HG02970 (cell line): ENCODE measurements around the gene GALT.

ENCODE experiments used
- ATAC-seq: cut with Tn5 transposase; IDR thresholded peaks from one replicate; pipeline ENCODE4 v1.9.1; 2021; ENCODE audit warnings: mild to moderate bottlenecking, moderate library complexity, moderate number of reproducible peaks; ENCODE audit not compliant: unreplicated experiment, low FRiP score

The GALT gene

GRCh38 chr9:34646211-34647083, at the start of gene GALT:
Gene GALT (plus strand): TSS chr9:34646675. CDS start chr9:34646705, 30 bp downstream.
- peak; percentile 88 for ATAC-seq

GRCh38 chr9:34599546-34599945, 46.9 kb upstream of the GALT start:
- no peak for ATAC-seq

GRCh38 chr9:34600908-34601307, 45.6 kb upstream of the GALT start:
- no peak for ATAC-seq

- no peak for ATAC-seq
These were observed 44.4 kb upstream of the GALT start for GRCh38 chr9:34601937-34602573.

GRCh38 chr9:34603610-34604231, 42.8 kb upstream of the GALT start:
- peak; percentile 73 for ATAC-seq

GRCh38 chr9:34606190-34606589, 40.3 kb upstream of the GALT start:
- ATAC-seq = no peak

- no peak for ATAC-seq
These were observed 39.6 kb upstream of the GALT start for GRCh38 chr9:34606905-34607304.

GRCh38 chr9:34607331-34607730, 39.1 kb upstream of the GALT start:
- no peak for ATAC-seq

- no peak for ATAC-seq
These were observed 35.9 kb upstream of the GALT start for GRCh38 chr9:34610434-34611206.

- ATAC-seq = no peak
These were observed 35.1 kb upstream of the GALT start for GRCh38 chr9:34611251-34611810.

GRCh38 chr9:34611811-34612787, 34.4 kb upstream of the GALT start, which contains the start of gene RPP25L:
Gene RPP25L (minus strand): TSS chr9:34612097. CDS start chr9:34611296, 801 bp downstream.
- ATAC-seq = peak; percentile 80

- no peak for ATAC-seq
These were observed 33.6 kb upstream of the GALT start for GRCh38 chr9:34612788-34613390.

- ATAC-seq = no peak
These were observed 31.3 kb upstream of the GALT start for GRCh38 chr9:34615132-34615531.

GRCh38 chr9:34620061-34620994, 26.1 kb upstream of the GALT start, which contains the start of gene DCTN3:
Gene DCTN3 (minus strand): TSS chr9:34620495. CDS start chr9:34620464, 31 bp downstream.
- ATAC-seq = peak; percentile 85

GRCh38 chr9:34623374-34624235, 22.9 kb upstream of the GALT start:
- ATAC-seq = no peak

- ATAC-seq = no peak
These were observed 21.8 kb upstream of the GALT start for GRCh38 chr9:34624475-34625185.
